GM21423 (cell line): ENCODE measurements around the gene ADRA2A.

ENCODE experiments used
- ATAC-seq: cut with Tn5 transposase; IDR thresholded peaks from one replicate; pipeline ENCODE4 v1.9.1; 2021; ENCODE audit warnings: mild to moderate bottlenecking, moderate library complexity; ENCODE audit not compliant: unreplicated experiment

Gene ADRA2A

DNA sequence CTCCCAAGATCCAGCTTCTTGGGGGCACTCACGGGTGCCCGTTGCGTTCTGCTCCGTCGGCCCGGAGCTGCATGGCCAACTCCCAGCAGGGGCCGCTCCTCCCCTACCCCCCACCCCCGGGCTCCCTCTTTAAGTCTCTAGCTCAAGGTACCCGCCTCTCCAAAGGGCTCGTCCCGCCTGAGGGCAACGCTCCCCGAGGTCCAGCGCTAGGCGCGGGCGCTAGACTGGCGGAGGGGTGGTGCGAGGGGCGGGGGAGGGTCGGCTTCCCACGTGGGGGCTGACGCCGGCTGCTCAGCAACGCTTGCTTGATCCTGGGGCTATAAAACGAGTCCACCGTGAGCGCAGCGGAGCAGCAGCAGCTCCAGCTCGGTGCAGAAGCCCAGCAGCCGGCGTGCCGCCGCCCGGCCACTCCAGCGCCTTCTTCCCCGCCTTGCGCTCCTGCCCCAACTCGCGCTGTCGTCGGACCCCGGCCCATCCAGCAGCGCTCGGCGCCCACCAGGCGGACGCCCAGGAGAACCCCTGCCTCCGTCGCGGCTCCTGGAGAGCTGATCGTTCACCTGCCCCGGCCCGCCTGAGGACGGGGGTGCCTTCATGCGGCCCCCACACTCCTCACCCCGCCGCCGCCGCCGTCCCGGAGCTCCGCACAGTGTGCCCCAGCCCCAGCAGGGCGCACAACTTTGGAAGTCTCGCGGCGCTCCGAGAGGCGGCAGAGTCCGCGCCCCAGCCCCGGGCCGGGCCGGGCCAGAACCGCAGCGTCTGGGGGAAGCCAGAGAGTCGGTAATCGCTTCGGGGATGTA, at the start of gene ADRA2A:
ADRA2A (plus strand) TSS at position 348 of the 797 bp plus-strand sequence. CDS start 968 bp downstream, outside the sequence.
- ATAC-seq = no peak

DNA sequence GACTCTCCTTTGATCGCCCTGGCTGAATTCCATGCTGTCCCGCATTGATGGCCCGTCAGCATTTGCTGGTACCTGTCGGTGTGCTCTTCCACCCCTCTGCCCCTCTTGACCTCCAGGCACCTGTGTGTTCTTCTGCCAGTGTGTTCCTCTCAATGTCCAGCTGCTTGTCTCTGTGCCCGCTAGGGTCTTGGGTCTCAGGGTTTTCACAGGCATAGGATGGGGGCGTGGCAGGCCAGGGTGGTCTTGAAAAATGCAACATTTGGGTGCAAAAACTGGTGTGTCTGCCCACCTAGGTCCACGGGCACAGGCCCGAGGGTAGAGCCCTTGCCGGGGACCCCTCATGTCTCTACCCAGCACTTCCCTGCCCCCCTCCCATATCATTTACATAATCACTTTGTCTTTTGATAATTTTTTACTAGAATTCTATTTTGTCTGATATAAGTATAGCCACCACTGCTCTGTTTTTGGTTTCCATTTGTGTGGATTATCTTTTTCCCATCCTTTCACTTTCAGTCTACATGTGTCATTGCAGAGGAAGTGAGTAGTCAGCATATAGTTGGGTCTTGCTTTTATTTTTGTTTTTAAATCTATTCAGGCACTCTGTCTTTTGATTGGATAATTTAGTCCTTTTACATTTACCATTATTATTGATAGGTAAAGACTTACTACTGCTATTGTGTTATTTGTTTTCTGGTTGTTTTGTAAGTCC, 46.6 kb upstream of the ADRA2A start:
- ATAC-seq = peak; percentile 63

DNA sequence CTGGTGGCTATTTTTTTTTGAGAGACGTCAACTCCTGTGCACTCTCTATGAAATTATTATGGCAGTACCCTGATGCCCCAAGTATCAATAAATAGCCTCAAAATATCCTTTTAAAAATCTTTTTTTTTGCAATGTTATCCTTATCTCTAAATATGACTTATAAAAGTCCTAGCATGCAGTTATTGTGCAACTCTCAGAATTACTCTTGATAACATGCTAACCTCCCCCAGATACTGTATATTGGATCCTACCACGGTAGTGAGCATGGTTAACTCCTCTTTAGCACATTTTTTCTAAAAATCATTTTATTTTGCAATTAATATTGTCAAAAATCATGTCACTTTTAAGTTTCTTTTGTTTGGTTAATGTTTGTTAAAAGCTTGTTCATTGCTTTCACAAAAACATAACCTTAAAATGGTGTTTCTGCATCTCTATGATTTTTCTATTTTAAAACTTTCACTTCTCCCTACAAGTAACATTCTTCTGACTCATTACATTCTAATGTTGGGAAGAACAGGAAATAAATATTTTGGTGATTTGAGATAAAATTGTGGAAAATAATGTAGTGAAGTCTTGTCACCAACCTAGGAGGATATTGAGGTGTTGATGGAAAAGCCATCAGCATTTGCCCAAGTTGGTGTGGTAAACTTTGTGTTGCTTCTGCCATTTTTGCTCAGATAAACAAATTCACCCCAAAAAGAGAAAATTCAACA, 42.1 kb upstream of the ADRA2A start:
- ATAC-seq = no peak

- no peak for ATAC-seq
Measured at GRCh38 chr10:111035542-111035941, 41.3 kb upstream of the ADRA2A start.

DNA sequence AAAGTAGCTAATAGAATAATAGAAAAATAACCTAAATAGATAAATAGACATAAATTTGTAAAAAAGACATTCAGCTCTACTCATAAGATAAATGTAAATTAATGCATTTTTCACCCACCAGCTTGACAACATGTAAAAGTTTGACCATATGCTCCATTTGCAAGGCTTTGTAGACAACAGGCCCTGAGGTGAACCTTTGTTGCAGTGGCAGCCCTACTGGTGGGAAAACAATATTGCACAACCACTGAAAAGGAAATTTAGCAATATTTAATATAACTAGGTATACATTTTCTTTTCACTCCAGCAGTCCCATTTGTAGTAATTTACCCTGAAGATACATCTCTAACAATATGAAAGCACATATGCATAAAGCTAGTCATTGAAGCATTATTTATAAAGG, 39.0 kb upstream of the ADRA2A start:
- no peak for ATAC-seq

GRCh38 chr10:111039522-111039921, 37.3 kb upstream of the ADRA2A start:
- no peak for ATAC-seq

DNA sequence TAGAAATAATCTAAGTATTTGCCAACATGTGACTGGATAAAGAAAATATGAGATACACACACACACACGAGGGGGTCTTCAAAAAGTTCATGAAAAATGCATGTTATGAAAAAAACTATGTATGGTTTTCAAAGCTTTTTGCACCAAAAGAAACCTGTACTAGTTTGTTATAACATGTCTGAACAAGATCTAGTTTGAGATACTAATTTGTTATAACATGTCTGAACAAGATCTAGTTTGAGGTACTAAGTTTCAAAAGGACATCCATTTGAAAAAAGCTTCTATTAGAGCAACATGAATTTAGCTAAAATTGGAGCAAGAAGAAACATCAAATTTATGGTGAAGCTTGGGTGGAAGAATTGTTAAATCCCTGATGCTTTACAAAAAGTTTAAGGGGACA, 19.8 kb upstream of the ADRA2A start:
- no peak for ATAC-seq

DNA sequence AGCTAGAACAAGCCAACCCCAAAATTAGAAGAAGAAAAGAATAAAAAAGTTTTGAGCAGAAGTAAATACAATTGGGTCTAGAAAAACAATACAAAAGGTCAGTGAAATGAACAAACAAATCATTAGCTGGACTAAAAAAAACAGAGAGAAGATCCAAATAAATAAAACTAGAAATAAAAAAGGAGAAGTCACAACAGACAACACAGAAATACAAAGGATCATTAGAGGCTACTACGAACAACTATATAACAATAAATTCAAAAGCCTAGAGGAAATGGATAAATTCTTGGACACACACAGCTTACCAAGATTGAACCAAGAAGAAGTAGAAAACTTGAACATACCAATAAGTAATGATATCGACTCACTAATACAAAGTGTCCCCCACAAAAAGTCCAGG, 13.4 kb upstream of the ADRA2A start:
- no peak for ATAC-seq

DNA sequence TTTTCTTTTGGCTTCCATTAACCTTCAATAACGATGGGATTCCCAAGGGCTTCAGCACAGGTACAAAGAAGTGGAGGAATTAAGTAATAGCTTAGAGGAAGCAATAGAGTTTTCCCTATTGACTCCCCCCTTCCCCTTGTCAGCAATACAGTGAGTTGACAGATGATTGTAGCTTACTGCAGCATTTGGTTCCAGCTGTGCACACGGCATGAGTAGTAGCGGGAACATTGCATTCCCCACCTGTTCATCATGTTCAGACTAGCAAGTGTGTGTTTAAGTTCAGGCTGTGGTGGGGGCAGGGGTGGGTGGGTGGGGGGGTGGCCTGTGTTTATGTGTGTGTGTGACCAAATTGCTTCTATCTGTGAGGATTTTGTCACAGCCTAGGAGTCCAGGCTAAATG, 4.6 kb upstream of the ADRA2A start:
- no peak for ATAC-seq

GRCh38 chr10:111075577-111076185, 1.1 kb upstream of the ADRA2A start:
- no peak for ATAC-seq

DNA sequence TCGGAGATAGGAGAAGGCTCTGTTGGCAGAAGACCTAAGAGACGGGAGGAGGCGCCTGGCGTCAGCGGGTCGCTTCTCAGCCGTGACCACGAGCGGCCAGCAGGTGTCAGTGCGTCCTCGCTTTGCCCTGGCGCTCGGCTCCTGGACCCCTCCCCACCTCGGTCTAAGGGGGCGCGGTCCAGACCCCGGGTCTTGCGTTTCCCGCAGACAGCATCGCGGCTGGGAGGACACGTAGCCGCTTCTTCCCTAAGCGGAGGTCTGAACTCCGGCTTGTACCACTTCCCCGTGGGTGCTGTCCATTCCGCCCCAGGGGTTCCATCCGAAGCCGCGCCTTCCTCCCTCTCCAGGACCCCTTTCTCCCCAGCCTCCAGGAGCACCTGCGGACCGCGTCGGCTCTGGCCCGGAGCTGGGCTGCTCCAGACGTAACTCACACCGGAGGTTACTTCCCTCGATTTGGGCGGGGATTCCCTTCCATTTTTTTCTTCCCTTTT, 593 bp upstream of the ADRA2A start:
- peak; percentile 68 for ATAC-seq

GRCh38 chr10:111077479-111077784, 603 bp downstream of the ADRA2A start:
- ATAC-seq = no peak

GRCh38 chr10:111077785-111078504, 1.1 kb downstream of the ADRA2A start:
- ATAC-seq = no peak

- ATAC-seq = no peak
Measured at GRCh38 chr10:111078505-111079185, 1.8 kb downstream of the ADRA2A start.

DNA sequence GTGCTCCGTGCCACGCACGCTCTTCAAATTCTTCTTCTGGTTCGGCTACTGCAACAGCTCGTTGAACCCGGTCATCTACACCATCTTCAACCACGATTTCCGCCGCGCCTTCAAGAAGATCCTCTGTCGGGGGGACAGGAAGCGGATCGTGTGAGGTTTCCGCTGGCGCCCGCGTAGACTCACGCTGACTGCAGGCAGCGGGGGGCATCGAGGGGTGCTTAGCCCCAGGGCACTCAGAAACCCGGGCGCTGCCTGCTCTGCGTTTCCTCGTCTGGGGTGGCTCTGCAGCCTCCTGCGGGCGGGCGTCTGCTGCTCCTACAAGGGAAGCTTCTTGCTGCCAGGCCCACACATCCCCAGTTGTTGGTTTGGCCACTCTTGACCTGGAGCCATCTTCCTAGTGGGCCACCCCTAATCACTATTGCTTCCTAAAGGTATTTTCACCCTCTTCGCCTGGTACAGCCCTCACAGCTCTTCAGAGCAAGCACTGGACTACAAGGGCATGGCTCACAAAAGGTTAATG, 2.5 kb downstream of the ADRA2A start:
- ATAC-seq = no peak

DNA sequence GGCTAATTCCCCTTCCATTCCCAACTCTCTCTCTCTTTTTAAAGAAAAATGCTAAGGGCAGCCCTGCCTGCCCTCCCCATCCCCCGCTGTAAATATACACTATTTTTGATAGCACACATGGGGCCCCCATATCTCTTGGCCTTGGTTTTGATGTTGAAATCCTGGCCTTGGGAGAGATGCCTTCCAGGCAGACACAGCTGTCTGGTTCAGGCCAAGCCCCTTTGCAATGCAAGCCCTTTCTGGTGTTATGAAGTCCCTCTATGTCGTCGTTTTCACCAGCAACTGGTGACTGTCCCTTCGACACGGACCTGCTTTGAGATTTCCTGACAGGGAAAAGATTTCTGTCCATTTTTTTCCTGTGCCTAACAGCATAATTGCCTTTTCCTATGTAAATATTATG, 3.0 kb downstream of the ADRA2A start:
- ATAC-seq = no peak

DNA sequence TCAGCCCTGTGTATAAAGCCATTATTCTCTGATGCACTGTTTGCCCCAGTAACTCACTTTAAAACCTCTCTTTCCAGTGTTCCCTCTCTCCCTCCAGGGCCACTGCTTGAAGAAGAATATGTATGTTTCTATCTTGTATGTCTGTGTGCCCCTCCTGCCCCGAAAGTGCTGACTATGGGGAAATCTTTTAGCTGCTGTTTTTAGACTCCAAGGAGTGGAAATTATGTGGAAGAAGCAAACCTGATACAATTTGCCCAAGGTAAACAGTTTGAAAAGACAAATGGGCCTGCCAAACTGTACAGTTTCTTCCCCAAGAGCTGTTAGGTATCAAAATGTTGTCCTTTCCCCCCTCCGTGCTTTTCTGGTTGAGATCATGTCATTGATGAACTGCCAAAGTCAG, 3.4 kb downstream of the ADRA2A start:
- ATAC-seq = no peak

GRCh38 chr10:111081595-111081994, 4.8 kb downstream of the ADRA2A start:
- ATAC-seq = no peak

GRCh38 chr10:111082102-111082975, 5.5 kb downstream of the ADRA2A start:
- no peak for ATAC-seq
